Activated naive CD8-positive, alpha-beta T cell treated with anti-CD3 and anti-CD28 coated beads, Interleukin-2, amount 50 U/mL, for 16 hours (primary cell): ENCODE measurements around the gene NAPEPLD.
"Not testable (repeated sequence)": the region's sequence is repeated elsewhere in the genome, so short reads cannot be mapped to it uniquely, and the experiment has no call there.

Source experiments
- DNase-seq: peaks from one replicate; pipeline ENCODE4 v3.0.0-alpha.2; 2020; ENCODE audit warnings: low read depth, low spot score

The NAPEPLD gene

GRCh38 chr7:103144754-103145153 is 4.1 kb downstream of the NAPEPLD start:
- not testable (repeated sequence) for DNase-seq

- no peak for DNase-seq
Observed at GRCh38 chr7:103143868-103144267, 5.0 kb downstream of the NAPEPLD start.

GRCh38 chr7:103142494-103142893 is 6.4 kb downstream of the NAPEPLD start:
- DNase-seq: no peak

GRCh38 chr7:103141753-103142404 is 7.0 kb downstream of the NAPEPLD start:
- no peak for DNase-seq

GRCh38 chr7:103140685-103141084 is 8.2 kb downstream of the NAPEPLD start:
- no peak for DNase-seq

GRCh38 chr7:103140061-103140460 is 8.8 kb downstream of the NAPEPLD start:
- DNase-seq: no peak

GRCh38 chr7:103134836-103135554 is 13.9 kb downstream of the NAPEPLD start:
- no peak for DNase-seq

- no peak for DNase-seq
Observed at GRCh38 chr7:103132995-103133688, 15.8 kb downstream of the NAPEPLD start.

GRCh38 chr7:103130901-103131624 is 17.8 kb downstream of the NAPEPLD start:
- DNase-seq: no peak

- DNase-seq: no peak
Observed at GRCh38 chr7:103129702-103130549, 19.0 kb downstream of the NAPEPLD start.

GRCh38 chr7:103127006-103127405 is 21.9 kb downstream of the NAPEPLD start:
- no peak for DNase-seq

- no peak for DNase-seq
Observed at GRCh38 chr7:103124429-103124979, 24.4 kb downstream of the NAPEPLD start.

- no peak for DNase-seq
Observed at GRCh38 chr7:103123529-103123928, 25.4 kb downstream of the NAPEPLD start.

- no peak for DNase-seq
Observed at GRCh38 chr7:103121641-103122040, 27.3 kb downstream of the NAPEPLD start.

GRCh38 chr7:103120362-103120761 is 28.5 kb downstream of the NAPEPLD start:
- no peak for DNase-seq

- no peak for DNase-seq
Observed at GRCh38 chr7:103119791-103120291, 29.1 kb downstream of the NAPEPLD start.

GRCh38 chr7:103117465-103117864 is 31.4 kb downstream of the NAPEPLD start:
- DNase-seq: no peak

GRCh38 chr7:103116991-103117390 is 31.9 kb downstream of the NAPEPLD start:
- DNase-seq: no peak

- DNase-seq: no peak
Observed at GRCh38 chr7:103116511-103116910, 32.4 kb downstream of the NAPEPLD start.

GRCh38 chr7:103115771-103116170 is 33.1 kb downstream of the NAPEPLD start:
- DNase-seq: no peak

GRCh38 chr7:103114576-103115008 is 34.3 kb downstream of the NAPEPLD start:
- no peak for DNase-seq
